Measurements from ENCODE around the gene PAN3.

DNA sequence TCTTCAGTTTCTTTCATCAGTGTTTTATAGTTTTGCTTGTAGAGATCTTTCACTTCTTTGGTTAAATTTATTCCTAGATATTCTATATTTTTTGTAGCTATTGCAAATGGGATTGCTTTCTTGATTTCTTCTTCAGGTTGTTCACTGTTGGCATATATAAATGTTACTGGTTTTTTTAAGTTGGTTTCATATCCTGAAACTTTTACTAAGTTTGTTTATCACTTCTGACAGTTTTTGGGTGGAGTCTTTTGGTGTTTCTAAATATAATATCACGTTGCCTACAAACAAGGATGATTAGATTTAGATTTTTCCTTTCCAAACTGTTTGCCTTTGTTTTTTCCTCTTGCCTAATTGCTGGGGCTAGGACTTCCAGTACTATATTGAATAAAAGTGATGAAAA is 109.7 kb downstream of the PAN3 start:
- TF ChIP-seq, protein P1, sequence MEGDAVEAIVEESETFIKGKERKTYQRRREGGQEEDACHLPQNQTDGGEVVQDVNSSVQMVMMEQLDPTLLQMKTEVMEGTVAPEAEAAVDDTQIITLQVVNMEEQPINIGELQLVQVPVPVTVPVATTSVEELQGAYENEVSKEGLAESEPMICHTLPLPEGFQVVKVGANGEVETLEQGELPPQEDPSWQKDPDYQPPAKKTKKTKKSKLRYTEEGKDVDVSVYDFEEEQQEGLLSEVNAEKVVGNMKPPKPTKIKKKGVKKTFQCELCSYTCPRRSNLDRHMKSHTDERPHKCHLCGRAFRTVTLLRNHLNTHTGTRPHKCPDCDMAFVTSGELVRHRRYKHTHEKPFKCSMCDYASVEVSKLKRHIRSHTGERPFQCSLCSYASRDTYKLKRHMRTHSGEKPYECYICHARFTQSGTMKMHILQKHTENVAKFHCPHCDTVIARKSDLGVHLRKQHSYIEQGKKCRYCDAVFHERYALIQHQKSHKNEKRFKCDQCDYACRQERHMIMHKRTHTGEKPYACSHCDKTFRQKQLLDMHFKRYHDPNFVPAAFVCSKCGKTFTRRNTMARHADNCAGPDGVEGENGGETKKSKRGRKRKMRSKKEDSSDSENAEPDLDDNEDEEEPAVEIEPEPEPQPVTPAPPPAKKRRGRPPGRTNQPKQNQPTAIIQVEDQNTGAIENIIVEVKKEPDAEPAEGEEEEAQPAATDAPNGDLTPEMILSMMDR (IDR thresholded peaks at IDR 0.05 in 4 of 5, conservative IDR thresholded peaks at IDR 0.05 in 1 of 5), result no peak
- no peak for TF ChIP-seq POLR2A (IDR thresholded peaks at IDR 0.05)
